ENCODE measurements around the gene DNAH10. TPM values are rescaled to one million over a fixed set of nuclear protein-coding genes. Genes with fewer than 3 reads are reported as not detected.
A peak's percentile ranks its signal among the peaks of the same experiment; 100 is the strongest.

Gene DNAH10
- total and polyA plus RNA-seq, 2 of the 13 experiments (the other 11 are each of a cell fraction or from before 2014, with no cell fraction given) = 0.01 to 0.02 TPM

DNA sequence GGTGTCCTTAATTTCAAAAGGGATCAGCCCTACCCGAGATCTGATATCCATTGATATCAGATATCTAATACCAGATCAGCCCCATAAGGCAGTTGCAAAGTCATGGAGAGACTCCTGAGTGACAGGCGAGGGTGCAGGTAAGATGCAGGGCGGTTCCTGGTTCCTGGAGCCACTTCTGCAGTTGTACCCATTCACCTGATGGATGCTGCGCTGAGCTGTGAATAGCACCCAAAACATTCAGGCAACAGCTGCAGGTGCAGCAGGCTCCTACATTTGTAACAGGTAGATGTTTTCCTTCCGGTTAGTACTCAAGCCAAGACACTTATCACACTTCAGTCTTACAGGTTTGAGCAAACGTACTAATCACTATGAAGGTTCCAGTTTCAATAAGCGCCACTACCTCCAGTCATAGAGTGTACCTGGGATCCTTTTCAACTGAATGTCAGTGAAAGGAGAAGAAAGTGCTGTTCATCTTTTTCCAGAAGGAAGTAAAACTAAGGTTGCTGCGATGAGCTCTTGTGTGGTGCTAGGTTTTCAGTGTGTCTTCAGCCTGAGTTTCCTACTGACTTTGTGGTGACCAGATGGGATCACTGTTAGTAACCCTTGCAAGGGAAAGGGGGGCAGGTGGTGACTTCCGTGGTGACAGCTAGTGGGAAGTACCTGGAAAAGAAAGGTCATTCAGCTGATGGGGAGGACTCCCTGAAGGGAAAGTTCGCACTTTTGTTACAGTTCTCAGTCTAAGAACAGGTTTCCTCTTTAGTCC is 48.1 kb upstream of the DNAH10 start:
- no peaks in the 10 kb centered on the region for H4K20me1 ChIP-seq (ENCODE audit: insufficient read depth, low read length)
- H3K4me2 ChIP-seq (ENCODE audit: low read depth, low read length) = peak overlapping the region; percentile 84
- FAIRE-seq = no peak
- H3K9ac ChIP-seq (ENCODE audit: insufficient read depth, low read depth, low read length) = peak overlapping the region; percentile 85
- H3K36me3 ChIP-seq (replicated peaks in 1 of 2; ENCODE audit: control insufficient read depth in 1 of 2, insufficient read depth in 2 of 2, low read length in 2 of 2) = no peaks in the 10 kb centered on the region
- ATAC-seq = no peak
- BruUV-seq (replicated peaks) = no TSS peak
- DNase-seq (ENCODE audit: low spot score) = no peak
- no peak overlapping the region for H2AFZ ChIP-seq (ENCODE audit: low read length)
- peaks cover 17% of the 10 kb centered on the region for H3K79me2 ChIP-seq (ENCODE audit: insufficient read depth, low read length)
- TF ChIP-seq MTA1 (CRISPR knock-in tag; IDR thresholded peaks at IDR 0.05; ENCODE audit: borderline replicate concordance) (no peak), ZNF263 (CRISPR knock-in tag; IDR thresholded peaks at IDR 0.05) (peak; percentile 74), ZNF629 (CRISPR knock-in tag; conservative IDR thresholded peaks at IDR 0.05) (peak; percentile 33; the same call in 1 of the 2 replicates), ZNF724P (CRISPR knock-in tag; IDR thresholded peaks at IDR 0.05; ENCODE audit: borderline replicate concordance) (no peak), ZMYM2 (CRISPR knock-in tag; IDR thresholded peaks at IDR 0.05) (no peak)
- TF ChIP-seq, protein P1, sequence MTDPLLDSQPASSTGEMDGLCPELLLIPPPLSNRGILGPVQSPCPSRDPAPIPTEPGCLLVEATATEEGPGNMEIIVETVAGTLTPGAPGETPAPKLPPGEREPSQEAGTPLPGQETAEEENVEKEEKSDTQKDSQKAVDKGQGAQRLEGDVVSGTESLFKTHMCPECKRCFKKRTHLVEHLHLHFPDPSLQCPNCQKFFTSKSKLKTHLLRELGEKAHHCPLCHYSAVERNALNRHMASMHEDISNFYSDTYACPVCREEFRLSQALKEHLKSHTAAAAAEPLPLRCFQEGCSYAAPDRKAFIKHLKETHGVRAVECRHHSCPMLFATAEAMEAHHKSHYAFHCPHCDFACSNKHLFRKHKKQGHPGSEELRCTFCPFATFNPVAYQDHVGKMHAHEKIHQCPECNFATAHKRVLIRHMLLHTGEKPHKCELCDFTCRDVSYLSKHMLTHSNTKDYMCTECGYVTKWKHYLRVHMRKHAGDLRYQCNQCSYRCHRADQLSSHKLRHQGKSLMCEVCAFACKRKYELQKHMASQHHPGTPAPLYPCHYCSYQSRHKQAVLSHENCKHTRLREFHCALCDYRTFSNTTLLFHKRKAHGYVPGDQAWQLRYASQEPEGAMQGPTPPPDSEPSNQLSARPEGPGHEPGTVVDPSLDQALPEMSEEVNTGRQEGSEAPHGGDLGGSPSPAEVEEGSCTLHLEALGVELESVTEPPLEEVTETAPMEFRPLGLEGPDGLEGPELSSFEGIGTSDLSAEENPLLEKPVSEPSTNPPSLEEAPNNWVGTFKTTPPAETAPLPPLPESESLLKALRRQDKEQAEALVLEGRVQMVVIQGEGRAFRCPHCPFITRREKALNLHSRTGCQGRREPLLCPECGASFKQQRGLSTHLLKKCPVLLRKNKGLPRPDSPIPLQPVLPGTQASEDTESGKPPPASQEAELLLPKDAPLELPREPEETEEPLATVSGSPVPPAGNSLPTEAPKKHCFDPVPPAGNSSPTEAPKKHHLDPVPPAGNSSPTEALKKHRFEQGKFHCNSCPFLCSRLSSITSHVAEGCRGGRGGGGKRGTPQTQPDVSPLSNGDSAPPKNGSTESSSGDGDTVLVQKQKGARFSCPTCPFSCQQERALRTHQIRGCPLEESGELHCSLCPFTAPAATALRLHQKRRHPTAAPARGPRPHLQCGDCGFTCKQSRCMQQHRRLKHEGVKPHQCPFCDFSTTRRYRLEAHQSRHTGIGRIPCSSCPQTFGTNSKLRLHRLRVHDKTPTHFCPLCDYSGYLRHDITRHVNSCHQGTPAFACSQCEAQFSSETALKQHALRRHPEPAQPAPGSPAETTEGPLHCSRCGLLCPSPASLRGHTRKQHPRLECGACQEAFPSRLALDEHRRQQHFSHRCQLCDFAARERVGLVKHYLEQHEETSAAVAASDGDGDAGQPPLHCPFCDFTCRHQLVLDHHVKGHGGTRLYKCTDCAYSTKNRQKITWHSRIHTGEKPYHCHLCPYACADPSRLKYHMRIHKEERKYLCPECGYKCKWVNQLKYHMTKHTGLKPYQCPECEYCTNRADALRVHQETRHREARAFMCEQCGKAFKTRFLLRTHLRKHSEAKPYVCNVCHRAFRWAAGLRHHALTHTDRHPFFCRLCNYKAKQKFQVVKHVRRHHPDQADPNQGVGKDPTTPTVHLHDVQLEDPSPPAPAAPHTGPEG (CRISPR knock-in tag; IDR thresholded peaks at IDR 0.05) = no peak
- no peak overlapping the region for H3K27ac ChIP-seq (ENCODE audit: extremely low read length, insufficient read depth, low read length)
- H3K4me1 ChIP-seq (ENCODE audit: insufficient read depth, low read length) = peaks cover 25% of the 10 kb centered on the region
- no peaks in the 10 kb centered on the region for H3K27me3 ChIP-seq (ENCODE audit: control insufficient read depth in 1 of 2, insufficient read depth in 2 of 2, low read length in 2 of 2)
- POLR2A ChIA-PET = interaction anchor here (0.6 kb wide), 1 partner anchor 67 kb away, joined by 3 read pairs; no protein-coding TSS in a partner anchor
- CTCF ChIA-PET (ENCODE audit: low intra/inter-chr PET ratio, low total read pairs) = no interaction called here
- 83% methylated on average over 8 of the region's 10 CpGs for WGBS (ENCODE audit: low lambda C conversion rate)
- in situ Hi-C loops (cut with HindIII; ENCODE audit: extremely low pct_ligation_motif_present, low pct_unique_long_range_greater_than_20kb) (no loop called here), intact Hi-C loops (cut with micrococcal nuclease; ENCODE audit: unreplicated experiment) (loop anchor here (10.0 kb wide), 1 partner anchor 271 kb away; no protein-coding TSS in a partner anchor)
- no peaks in the 10 kb centered on the region for H3K9me3 ChIP-seq (ENCODE audit: low read length)
- H3K4me3 ChIP-seq (replicated peaks in 1 of 3; ENCODE audit: insufficient read depth in 1 of 3, low read depth in 2 of 3, low read length in 3 of 3) = peak overlapping the region in 1 of 3 experiments; percentile 96; a peak in 2 of 6 replicates
